Urothelium cell line (cell line): ENCODE measurements around the gene DIPK1B.
A peak's percentile ranks its signal among the peaks of the same experiment; 100 is the strongest.

ENCODE experiments used
- DNase-seq: peaks from one replicate; pipeline ENCODE4 v3.0.0; 2011; ENCODE audit warnings: low spot score, mixed read lengths
- FAIRE-seq: peaks from 2 replicates; lab custom pipeline; 2011; peaks lifted over from hg19 to GRCh38; lab: Jason Lieb, UNC

The DIPK1B gene

GRCh38 chr9:136711751-136712689 is at the start of gene DIPK1B:
Gene DIPK1B (plus strand): TSS chr9:136712572. CDS start chr9:136712666, 94 bp downstream.
- FAIRE-seq (no peak), DNase-seq (peak; percentile 66)

- FAIRE-seq (no peak), DNase-seq (no peak)
Measured at GRCh38 chr9:136662656-136663581, 49.5 kb upstream of the DIPK1B start, which contains the start of gene EGFL7. Gene EGFL7 (plus strand): TSS chr9:136662916. CDS start chr9:136668283, 5,367 bp downstream.

- FAIRE-seq (no peak), DNase-seq (no peak)
Measured at GRCh38 chr9:136664000-136664915, 48.1 kb upstream of the DIPK1B start.

GRCh38 chr9:136665111-136665703 is 47.2 kb upstream of the DIPK1B start:
- FAIRE-seq (no peak), DNase-seq (peak; percentile 69)

- DNase-seq, result peak; percentile 82
Measured at GRCh38 chr9:136665704-136666371, 46.5 kb upstream of the DIPK1B start.

GRCh38 chr9:136666372-136667213 is 45.8 kb upstream of the DIPK1B start:
- FAIRE-seq (no peak), DNase-seq (no peak)

More at GRCh38 chr9:136665704-136666371, 46.5 kb upstream of the DIPK1B start:
- no peak for FAIRE-seq

GRCh38 chr9:136667214-136667939 is 45.0 kb upstream of the DIPK1B start:
- FAIRE-seq (no peak), DNase-seq (no peak)

GRCh38 chr9:136667940-136668760 is 44.2 kb upstream of the DIPK1B start:
- DNase-seq, result no peak
- FAIRE-seq, result no peak

- DNase-seq, result no peak
- FAIRE-seq, result no peak
Measured at GRCh38 chr9:136668983-136669790, 43.2 kb upstream of the DIPK1B start.

GRCh38 chr9:136669791-136670464 is 42.4 kb upstream of the DIPK1B start:
- DNase-seq (no peak), FAIRE-seq (no peak)

- FAIRE-seq, result no peak
- no peak for DNase-seq
Measured at GRCh38 chr9:136670576-136671253, 41.7 kb upstream of the DIPK1B start.

GRCh38 chr9:136671254-136671614 is 41.1 kb upstream of the DIPK1B start:
- no peak for DNase-seq
- no peak for FAIRE-seq

- peak; percentile 60 for DNase-seq
- FAIRE-seq, result no peak
Measured at GRCh38 chr9:136671646-136672430, 40.5 kb upstream of the DIPK1B start.

GRCh38 chr9:136672431-136673087 is 39.8 kb upstream of the DIPK1B start:
- DNase-seq (no peak), FAIRE-seq (no peak)
